ENCODE measurements around the gene NOL4. TPM values are rescaled to one million over a fixed set of nuclear protein-coding genes. Genes with fewer than 3 reads are reported as not detected.
"Not testable (repeated sequence)": the region's sequence is repeated elsewhere in the genome, so short reads cannot be mapped to it uniquely, and the experiment has no call there.

Gene NOL4
- total RNA-seq, 1 donor from 2014 or later, result not detected

- peaks cover 9% of the 10 kb centered on the region for H3K27me3 Mint-ChIP-seq (ENCODE audit: unreplicated experiment)
- H3K4me3 Mint-ChIP-seq (ENCODE audit: unreplicated experiment), result no peak overlapping the region
- TF ChIP-seq, protein P1, sequence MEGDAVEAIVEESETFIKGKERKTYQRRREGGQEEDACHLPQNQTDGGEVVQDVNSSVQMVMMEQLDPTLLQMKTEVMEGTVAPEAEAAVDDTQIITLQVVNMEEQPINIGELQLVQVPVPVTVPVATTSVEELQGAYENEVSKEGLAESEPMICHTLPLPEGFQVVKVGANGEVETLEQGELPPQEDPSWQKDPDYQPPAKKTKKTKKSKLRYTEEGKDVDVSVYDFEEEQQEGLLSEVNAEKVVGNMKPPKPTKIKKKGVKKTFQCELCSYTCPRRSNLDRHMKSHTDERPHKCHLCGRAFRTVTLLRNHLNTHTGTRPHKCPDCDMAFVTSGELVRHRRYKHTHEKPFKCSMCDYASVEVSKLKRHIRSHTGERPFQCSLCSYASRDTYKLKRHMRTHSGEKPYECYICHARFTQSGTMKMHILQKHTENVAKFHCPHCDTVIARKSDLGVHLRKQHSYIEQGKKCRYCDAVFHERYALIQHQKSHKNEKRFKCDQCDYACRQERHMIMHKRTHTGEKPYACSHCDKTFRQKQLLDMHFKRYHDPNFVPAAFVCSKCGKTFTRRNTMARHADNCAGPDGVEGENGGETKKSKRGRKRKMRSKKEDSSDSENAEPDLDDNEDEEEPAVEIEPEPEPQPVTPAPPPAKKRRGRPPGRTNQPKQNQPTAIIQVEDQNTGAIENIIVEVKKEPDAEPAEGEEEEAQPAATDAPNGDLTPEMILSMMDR (IDR thresholded peaks at IDR 0.05), result no peak
- no peak overlapping the region for H3K27ac Mint-ChIP-seq (ENCODE audit: unreplicated experiment)
- H3K4me1 Mint-ChIP-seq (ENCODE audit: unreplicated experiment), result no peaks in the 10 kb centered on the region
- H3K36me3 Mint-ChIP-seq (ENCODE audit: unreplicated experiment), result no peaks in the 10 kb centered on the region
- DNase-seq (ENCODE audit: extremely low spot score, unreplicated experiment), result no peak
- peaks cover 22% of the 10 kb centered on the region for H3K9me3 Mint-ChIP-seq (ENCODE audit: unreplicated experiment)
These were observed 24.0 kb upstream of the NOL4 start for GRCh38 chr18:34248727-34249126.

GRCh38 chr18:34242739-34243138 is 18.0 kb upstream of the NOL4 start:
- Mint-ChIP-seq H3K36me3 (ENCODE audit: unreplicated experiment) (no peaks in the 10 kb centered on the region), H3K27ac (ENCODE audit: unreplicated experiment) (no peak overlapping the region), H3K27me3 (ENCODE audit: unreplicated experiment) (peaks cover 34% of the 10 kb centered on the region), H3K9me3 (ENCODE audit: unreplicated experiment) (peaks cover 26% of the 10 kb centered on the region), H3K4me3 (ENCODE audit: unreplicated experiment) (no peak overlapping the region), H3K4me1 (ENCODE audit: unreplicated experiment) (no peaks in the 10 kb centered on the region)
- TF ChIP-seq, protein P1 (IDR thresholded peaks at IDR 0.05), result no peak
- no peak for DNase-seq (ENCODE audit: extremely low spot score, unreplicated experiment)

- not testable (repeated sequence) for H3K27ac Mint-ChIP-seq (ENCODE audit: unreplicated experiment); DNase-seq (ENCODE audit: extremely low spot score, unreplicated experiment); H3K9me3 Mint-ChIP-seq (ENCODE audit: unreplicated experiment); H3K4me3 Mint-ChIP-seq (ENCODE audit: unreplicated experiment); H3K4me1 Mint-ChIP-seq (ENCODE audit: unreplicated experiment); H3K36me3 Mint-ChIP-seq (ENCODE audit: unreplicated experiment)
- peaks cover 67% of the 10 kb centered on the region for H3K27me3 Mint-ChIP-seq (ENCODE audit: unreplicated experiment)
These were observed 9.2 kb upstream of the NOL4 start for GRCh38 chr18:34233781-34234388.

DNA sequence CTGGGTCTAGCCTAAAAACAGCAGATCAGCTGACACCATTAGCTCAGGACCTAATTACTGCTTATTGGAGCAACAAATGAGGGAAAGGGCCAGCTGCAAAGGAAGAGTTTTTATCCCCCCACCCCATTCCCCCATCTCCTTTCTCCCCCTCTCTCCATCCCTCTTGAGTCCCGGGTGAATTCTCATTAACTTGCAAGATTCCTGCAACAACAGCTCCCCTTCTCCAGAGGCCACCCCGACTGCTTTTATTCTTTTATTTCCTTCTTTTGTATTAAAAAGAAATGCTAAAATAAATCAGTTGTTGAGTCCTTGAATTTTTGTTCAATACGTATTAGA is 473 bp upstream of the NOL4 start:
- DNase-seq (ENCODE audit: extremely low spot score, unreplicated experiment), result no peak
- peaks cover 28% of the 10 kb centered on the region for H3K4me1 Mint-ChIP-seq (ENCODE audit: unreplicated experiment)
- peak overlapping the region; percentile 71 for H3K4me3 Mint-ChIP-seq (ENCODE audit: unreplicated experiment)
- H3K27ac Mint-ChIP-seq (ENCODE audit: unreplicated experiment), result no peak overlapping the region
- TF ChIP-seq, protein P1 (IDR thresholded peaks at IDR 0.05), result no peak
- H3K9me3 Mint-ChIP-seq (ENCODE audit: unreplicated experiment), result no peaks in the 10 kb centered on the region
- peaks cover 85% of the 10 kb centered on the region for H3K27me3 Mint-ChIP-seq (ENCODE audit: unreplicated experiment)
- no peaks in the 10 kb centered on the region for H3K36me3 Mint-ChIP-seq (ENCODE audit: unreplicated experiment)

- H3K4me1 Mint-ChIP-seq (ENCODE audit: unreplicated experiment), result peaks cover 28% of the 10 kb centered on the region
- H3K27ac Mint-ChIP-seq (ENCODE audit: unreplicated experiment), result no peak overlapping the region
- H3K27me3 Mint-ChIP-seq (ENCODE audit: unreplicated experiment), result peaks cover 86% of the 10 kb centered on the region
These were observed 755 bp downstream of the NOL4 start for GRCh38 chr18:34223893-34224422.

More at GRCh38 chr18:34223893-34224422, 755 bp downstream of the NOL4 start:
- TF ChIP-seq, protein P1 (IDR thresholded peaks at IDR 0.05), result no peak
- Mint-ChIP-seq H3K36me3 (ENCODE audit: unreplicated experiment) (no peaks in the 10 kb centered on the region), H3K4me3 (ENCODE audit: unreplicated experiment) (peak overlapping the region; percentile 71), H3K9me3 (ENCODE audit: unreplicated experiment) (no peaks in the 10 kb centered on the region)
- DNase-seq (ENCODE audit: extremely low spot score, unreplicated experiment), result no peak
